HG02973 (cell line): Measurements from ENCODE around the gene HGS.
"Not testable (repeated sequence)": the region's sequence is repeated elsewhere in the genome, so short reads cannot be mapped to it uniquely, and the experiment has no call there.

Experiments
- ATAC-seq: cut with Tn5 transposase; IDR thresholded peaks from one replicate; pipeline ENCODE4 v1.9.1; 2021; ENCODE audit warnings: moderate library complexity; ENCODE audit not compliant: unreplicated experiment

Gene HGS

DNA sequence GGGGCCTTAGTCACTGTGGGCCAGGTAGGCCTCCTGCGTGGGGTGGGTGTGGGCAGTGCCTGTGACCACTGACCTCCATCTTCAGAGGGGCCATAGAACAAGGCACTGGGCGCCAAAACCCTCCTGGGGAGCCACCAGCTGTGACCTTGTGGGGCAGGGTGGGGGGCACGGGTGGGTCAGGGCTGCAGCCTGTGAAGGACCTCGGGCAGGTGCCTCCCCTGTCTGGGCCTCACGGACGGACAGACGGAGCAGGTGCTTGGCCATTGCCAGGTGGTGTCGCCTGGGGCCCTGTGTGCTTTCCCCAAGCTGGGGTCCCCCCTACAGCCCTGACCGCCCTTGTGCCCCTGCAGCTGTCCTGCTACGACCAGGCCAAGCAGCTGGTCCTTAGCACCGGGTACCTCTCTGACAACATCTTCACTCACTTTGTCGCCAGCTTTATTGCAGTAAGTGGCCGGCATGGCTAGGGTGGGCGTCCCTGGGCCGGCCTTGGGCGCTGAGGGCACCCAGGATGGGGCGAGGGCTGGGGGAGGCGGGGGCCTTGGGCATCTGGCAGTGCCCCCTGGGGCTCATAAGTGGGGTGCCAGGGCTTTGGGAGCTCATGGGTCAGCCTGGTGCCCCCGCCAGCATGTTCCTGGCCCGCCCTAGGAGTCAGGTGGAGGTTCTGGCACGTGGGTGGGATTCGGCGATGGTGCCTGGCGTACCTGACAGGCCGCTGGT lies 33.4 kb downstream of the HGS start:
- no peak for ATAC-seq

DNA sequence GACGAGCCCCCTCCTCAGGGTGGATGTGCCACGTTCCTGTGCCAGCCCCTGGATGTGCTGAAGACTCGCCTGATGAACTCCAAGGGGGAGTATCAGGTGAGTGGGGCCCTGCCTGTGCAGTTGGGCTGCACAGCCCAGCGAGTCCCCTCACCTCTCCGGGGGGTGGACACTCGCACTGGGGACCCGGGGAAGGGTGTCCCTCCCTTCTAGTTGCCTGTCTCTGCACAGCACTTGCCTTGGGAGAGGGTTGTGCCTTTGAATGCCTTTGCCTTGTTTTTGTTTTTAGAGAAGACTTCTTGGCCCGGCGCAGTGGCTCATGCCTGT lies 33.9 kb downstream of the HGS start:
- ATAC-seq, result no peak

DNA sequence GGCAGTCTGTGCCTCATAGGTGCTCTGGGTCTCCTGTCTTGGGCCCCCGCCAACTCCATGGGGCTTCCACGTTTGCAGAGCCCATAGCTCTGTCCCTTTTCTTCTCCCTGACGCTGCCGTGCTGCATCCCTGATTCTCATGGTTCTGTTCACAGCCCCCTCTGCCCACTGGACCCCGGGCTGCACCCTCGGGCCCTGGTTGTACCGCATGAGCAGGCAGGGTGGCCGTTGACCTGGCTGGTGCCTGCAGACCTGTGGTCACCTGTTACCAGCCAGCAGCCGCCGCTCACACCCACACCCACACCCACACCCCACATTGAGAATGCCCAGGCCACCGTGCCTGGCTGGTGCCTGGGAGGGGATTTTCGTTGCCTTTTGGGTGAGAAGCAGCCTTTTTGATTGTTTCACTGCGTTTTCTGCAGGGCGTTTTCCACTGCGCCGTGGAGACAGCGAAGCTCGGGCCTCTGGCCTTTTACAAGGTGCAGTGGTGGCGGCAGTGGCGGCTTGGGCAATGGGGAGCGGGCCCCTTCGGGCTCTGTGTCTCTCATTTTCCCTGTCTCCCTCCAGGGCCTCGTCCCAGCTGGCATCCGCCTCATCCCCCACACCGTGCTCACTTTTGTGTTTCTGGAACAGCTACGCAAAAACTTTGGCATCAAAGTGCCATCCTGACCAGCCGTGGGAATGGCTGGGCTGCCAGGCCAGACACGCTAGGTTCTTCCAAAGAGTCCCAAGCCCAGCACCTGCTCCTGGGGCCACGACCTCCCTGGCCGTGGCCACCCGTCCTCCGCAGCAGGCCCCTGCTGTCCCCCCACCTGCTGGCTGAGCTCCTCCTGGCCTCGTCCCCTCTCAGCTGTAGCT lies 35.8 kb downstream of the HGS start:
- no peak for ATAC-seq

DNA sequence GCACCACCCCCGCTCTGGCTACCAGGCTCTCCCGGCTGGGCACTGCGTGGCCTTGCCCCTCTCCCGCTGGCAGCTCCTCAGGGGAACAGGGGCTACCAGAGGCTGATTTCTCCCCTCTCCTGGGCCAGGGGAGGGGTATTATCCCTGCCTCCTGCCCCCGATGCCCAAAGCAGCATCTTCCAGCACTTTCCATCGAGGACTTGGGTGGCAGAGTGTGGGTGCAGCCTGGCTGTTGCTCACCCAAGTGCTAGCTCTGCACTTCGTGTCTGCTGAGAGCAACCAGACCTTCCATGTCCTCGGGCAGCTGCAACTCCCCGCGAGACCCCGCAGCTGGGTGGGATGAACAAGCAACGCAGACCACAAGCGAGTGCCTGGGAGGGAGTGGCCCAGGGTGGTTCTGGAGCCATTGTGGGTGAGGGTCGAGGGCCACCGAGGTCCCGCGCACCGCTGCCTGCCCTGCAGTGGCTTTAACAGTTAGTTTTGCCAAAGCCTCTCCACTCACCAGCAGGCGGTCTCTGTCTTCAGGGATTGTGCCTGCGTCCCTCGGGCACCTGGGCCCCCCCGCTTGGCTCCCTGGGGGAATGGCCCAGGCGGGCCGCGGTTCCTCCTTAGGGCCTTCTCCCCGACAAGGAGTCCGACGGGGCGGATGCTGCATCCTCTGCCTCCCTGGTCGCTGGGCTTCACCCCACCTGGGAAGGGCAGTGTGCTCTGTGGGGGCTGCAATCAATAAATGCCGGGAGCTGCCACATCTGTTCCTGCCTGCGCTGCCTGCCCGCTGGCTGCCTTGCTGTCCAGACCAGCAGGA lies 36.7 kb downstream of the HGS start:
- ATAC-seq, result no peak

DNA sequence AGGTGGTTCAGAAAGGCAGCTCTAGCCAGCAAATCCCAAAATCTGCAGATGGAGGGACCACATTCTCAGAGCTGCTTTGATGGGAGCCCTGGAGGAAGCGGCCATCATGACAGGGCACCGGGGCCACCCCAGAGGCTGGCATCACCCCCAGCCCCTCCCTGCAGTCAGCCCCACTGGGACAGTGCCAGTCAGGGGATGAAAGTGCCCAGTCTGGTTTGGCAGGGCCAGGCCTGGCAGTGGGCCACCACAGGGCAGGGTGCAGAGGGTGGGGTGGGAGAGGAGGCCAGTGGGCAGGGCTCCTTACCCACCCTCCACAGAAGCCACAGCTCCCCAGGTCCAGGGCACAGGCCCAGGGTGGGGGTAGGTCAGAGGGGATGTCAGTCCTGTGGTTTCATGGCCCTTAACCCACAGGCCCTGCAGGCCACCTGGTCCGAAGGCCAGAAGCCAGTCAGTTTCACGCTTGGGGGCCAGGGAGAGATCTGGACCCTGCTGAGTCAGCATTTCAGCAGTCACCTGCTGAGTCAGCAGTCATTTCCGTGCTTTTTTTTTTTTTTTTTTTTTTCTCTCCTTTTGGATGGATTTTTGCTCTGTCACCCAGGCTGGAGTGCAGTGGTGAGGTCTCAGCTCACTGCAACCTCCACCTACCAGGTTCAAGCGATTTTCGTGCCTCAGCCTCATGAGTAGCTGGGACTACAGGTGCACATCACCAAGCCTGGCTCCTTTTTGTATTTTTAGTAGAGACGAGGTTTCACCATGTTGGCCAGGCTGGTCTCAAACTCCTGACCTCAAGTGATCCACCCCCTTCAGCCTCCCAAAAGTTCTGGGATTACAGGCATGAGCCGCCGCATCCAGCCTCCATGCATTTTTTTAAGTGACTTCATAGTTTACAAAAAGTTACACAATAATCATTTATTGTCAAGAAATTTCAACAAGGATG lies 38.6 kb downstream of the HGS start:
- ATAC-seq, result no peak

DNA sequence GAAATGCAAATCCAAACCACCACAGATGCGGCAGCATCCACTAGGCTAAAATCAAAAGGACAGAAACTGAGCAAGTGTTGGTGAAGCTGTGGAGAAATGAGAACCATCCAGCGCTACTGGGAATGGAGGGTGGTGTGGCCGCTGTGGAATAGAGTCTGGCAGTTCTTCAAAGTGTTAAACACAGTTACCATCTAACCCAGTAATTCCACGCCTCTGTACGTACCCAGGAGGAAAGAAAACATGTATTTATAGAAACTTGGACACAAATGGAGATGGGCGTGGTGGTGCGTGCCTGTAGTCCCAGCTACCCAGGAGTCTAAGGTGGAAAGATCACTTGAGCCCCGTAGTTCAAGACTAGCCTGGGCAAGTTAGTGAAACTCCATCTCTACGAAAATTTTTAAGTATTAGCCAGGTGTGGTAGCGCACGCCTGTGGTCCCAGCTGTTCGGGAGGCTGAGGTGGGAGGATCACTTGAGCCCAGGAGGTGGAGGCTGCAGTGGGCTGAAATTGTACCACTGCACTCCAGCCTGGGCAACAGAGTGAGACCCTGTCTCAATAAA lies 39.9 kb downstream of the HGS start:
- ATAC-seq, result no peak

DNA sequence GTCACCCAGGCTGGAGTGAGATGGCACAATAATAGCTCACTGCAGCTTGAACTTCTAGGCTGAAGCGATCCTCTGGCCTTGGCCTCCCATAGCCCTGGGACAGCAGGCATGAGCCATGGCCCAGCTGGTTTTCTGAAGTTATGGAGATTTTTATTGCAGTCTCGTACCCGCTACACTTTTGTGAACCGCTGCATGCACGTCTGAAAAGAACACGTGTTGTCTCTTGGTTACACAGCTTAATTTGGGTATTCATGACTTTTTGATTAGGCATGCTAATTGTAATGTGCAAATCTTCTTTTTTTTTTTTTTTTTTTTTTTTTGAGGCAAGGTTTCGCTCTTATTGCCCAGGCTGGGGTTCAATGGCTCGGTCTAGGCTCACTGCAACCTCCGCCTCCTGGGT lies 41.6 kb downstream of the HGS start:
- ATAC-seq, result no peak

DNA sequence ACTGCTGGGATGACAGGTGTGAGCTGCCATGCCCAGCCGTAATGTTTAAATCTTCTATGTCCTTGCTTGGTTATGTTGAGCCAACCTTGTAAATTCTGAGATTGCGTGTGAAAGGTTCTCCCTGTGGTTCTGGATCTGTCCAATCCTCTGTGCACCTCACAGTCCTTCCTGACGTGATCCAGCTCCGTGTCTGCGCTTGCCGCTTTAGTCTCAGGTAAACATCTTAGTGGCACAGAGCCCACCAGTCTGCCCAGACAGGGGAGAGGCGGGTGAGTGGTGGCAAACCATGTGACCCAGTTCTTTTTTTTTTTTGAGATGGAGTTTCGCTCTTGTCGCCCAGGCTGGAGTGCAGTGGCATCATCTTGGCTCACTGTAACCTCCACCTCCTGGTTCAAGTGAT lies 42.2 kb downstream of the HGS start:
- ATAC-seq, result no peak

DNA sequence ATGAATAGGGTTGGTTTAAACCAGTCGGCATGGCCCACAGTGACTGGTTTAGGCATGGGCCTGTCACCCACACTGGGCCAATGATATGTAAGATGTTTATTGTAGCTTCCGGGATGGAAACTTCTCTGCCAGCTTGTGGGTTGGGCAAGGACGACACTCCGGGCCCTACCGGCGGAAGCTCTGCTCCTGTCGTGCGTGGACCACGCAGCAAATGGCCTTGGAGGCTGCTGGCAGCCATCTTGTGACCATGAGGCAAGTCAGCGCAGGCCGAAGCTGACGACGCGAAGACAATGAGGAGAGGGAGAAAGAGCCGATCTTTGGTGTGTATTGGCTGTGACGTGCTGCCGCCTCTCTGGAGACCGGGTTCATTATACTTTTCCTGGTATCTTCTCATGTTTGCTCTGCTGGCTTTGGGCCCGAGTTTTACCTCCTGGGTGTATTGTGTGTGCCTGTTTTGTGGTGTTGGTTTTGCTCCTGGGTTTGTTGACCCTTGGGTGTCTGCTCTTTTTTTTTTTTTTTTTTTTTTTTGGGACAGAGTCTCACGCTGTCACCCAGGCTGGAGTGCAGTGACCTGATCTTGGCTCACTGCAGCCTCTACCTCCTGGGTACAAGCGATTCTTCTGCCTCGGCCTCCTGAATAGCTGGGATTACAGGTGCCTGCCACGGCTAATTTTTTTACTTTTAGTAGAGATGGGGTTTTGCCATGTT lies 43.7 kb downstream of the HGS start:
- ATAC-seq, result no peak

DNA sequence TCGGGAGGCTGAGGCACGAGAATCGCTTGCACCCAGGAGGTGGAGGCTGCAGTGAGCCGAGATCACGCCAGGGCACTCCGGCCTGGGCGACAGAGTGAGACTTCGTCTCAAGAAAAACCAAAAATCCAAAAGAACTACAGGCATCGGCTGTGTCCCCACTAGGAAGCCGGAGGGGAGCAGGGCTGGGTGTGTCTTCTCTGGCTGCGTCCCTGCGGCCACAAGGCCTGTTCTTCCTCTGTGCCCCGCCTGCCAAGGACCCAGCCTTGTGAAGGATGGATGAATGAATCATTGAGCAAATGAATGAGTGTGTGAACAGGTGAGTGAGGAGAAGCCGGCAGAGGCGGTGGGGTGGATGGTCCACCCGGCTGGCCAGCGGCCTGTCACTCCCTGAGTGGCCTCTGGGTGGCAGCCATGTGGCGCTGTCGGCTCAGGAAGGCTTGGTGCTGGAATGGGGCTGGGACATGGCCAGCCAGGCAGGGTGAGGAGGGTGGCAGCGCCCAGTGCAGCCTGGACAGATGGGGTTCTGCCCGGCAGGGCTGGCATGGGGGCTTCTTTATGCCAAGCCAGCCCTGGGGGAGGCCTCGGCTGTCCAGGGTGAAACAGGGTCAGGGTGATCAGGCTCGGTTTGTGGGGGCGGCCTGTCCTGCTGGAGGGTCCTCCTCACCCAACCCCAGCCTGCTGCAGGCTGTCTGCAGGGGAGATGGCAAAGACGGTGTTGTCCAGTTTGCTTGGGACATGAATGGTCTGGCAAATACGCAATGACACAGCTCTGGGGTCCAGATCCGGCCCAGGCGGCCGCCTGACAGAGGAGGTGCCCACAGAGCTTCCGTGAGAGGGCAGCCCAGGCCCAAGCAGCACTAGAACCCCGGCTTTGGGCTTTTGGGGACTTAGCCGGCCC lies 49.9 kb downstream of the HGS start:
- ATAC-seq, result no peak

DNA sequence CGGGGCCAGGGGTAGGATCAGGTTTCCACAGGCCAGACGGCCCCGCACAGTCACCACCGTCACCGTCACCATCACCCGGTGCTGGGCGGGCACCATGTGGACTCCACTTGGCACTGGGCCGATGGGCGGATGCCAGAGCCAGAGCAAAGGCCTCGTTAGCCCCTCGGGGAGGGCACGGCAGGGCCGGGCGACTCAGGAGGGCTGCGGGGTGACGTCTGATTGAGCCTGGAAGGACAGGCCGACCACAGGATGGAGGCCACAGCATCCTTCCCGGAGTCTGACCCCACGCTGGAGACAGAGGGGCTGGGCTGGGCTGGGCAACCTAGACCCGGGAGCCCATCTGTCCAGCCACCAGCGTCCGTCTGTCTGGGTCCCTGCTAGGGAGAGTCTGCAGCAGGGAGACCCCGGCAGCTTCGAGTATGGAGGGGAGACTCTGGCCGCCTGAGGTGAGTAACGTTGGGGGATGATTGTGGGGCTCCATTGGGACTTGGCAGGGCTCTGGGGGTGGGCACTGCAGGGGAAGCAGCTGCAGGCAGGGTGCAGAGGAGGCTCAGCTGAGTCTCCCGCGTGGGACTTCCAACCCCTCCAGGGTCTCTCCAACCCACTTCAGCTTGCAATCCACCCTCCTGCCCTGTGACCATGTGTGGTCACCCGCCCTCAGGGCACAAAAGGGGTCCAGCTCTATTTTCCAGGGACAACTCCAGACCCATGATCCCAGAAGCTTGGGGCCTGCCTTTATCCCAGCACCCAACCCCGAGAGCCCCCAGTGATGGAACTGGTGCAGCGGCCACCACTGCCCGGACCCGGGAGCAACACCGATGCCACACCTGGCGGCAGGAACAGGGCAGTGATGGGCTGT lies 50.8 kb downstream of the HGS start:
- ATAC-seq, result no peak

DNA sequence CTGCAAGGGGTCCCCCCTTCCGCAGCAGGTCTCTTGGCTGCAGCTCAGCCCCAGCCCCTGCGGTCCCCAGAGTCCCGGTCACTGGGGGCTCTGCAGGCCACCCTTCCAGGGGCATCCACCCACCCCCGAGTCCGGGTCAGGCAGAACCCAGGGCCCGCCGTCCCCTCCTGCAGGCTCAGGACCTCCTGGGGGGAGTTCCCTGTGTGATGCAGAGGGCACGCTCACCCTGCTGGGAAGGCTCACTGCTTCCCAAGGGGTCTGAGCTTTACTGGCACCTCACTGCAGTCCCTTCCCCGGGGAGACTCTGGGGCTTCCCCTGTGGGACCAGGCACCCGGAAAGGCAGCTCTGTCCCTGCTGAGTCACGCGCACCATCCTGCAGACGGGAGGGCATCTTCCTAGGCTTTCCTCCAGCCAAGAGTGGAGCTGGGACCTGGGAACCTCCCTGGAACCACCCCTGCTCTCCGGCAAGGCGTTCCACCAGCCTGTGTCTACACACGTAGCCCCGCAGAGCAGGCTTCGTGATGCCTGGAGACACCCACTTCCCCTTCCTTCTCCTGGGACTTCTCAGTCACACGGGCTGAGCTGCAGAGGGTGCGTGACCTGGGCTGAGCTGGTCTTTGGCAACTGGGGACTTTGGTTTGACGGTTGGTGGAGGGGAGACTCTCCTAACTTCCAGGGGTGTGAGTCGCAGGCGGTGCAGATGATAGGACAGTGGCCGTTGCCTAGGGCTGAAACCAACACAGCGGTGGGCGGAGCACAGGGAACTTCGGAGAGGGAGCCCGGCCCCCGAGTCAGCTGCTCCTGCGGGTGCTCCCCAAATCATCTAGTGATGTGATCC lies 51.7 kb downstream of the HGS start:
- ATAC-seq, result no peak

DNA sequence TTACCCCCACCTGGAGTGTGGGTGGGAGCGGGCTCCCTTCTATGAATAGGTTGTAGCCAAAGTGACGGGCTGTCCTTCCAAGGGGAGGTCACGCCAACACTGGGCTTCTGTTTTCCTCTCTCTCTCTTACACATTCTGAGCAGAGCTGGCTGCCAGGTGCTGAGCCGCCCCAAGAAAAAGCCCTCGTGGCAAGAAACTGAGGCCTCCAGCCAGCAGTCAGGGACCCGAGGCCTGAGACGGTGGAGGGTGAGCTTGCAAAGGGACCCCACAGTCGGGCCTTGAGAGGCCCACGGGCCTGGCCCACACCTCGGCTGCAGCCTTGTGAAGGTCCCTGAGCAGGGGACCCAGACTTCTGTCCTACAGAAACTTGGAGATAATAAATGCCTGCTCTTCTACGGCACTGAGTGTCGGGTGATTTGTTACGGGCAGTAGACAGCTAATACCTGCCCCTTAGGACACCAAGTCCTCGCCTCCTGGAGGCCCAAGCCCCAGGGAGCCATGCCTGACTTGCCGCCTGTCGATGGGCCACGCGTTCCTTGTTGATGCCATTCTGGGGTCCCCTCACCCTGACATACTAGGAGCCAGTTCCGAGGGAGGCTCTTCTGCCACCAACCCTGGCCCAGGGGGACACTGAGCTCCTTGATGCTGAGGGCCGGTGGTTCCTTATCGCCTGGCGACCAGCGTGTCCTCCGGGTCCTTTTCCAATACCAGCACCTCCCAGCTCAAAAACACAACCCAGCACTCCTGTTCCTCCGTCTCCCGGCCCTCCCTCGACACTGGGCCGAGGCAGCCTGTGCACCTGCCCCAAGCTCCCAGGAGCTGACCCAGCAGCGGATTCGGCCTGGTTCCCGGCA lies 54.4 kb downstream of the HGS start:
- no peak for ATAC-seq

DNA sequence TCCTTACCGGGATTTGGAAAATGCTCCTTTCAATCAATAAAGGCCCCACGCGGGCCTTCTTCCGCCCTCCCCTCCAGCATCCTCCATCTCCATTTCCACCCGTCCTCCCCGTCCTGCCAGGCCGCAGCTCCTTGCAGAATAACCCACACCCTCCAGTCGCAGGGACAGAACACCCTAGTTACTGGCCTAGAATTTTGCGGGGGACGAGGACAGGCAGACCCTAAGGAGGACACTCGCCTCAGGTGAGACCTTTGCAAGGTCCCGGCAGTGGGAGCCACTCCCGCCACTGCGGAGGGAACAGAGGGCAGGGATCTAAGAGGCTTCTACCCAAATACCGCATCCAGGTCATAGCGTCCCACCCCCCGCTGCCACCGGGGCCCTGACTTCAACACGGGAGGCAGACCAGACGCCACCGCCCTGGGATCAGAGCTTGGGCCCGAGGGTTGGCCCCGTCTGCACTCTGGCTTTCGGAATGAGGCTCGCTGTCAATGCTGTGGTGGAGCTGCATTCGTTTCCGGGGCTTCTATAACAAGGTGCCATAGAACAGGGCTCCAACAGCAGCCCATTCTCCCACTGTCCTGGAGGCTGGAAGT lies 55.1 kb downstream of the HGS start:
- ATAC-seq, result no peak

DNA sequence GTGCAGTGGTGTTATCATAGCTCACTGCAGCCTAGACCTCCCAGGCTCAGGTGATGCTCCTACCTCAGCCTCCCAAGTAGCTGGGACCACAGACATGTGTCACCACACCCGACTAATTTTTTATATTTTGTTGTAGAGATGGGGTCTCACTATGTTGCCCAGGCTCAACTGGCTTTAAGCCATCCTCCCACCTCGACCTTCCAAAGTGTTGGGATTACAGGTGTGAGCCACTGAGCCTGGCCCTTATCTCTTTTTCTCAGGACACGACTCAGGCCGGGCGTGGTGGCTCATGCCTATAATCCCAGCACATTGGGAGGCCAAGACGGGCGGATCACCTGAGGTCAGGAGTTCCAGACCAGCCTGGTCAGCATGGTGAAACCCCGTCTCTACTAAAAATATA lies 55.8 kb downstream of the HGS start:
- ATAC-seq, result not testable (repeated sequence)
